Transverse colon (tissue), 4 donors: Measurements from ENCODE around the gene PACRG. TPM values are rescaled to one million over a fixed set of nuclear protein-coding genes. Genes with fewer than 3 reads are reported as not detected.

Experiments
- DNase-seq: peaks from one replicate; pipeline ENCODE4 v3.0.0-alpha.2; 2019
- H3K27ac ChIP-seq, 4 donors: fragments of 200-600 bp; sonication (generic); 2 replicates each; pipeline ENCODE4 v1.5.1; 2016 to 2018; ENCODE audit warnings: inconsistent platforms in 4 of 4
- H3K27me3 ChIP-seq: fragments of 200-600 bp; sonication (generic); 2 replicates; pipeline ENCODE4 v1.5.1; 2017; ENCODE audit warnings: inconsistent platforms
- H3K36me3 ChIP-seq, 4 donors: fragments of 200-600 bp; sonication (generic); 2 replicates each; pipeline ENCODE4 v1.5.1; 2017 to 2019; ENCODE audit warnings: inconsistent platforms in 4 of 4
- H3K4me1 ChIP-seq, 4 donors: fragments of 200-600 bp; sonication (generic); 2 replicates each; pipeline ENCODE4 v1.5.1; 2017 to 2020; ENCODE audit warnings: inconsistent platforms in 4 of 4
- H3K4me3 ChIP-seq, 4 donors: fragments of 200-600 bp; sonication (generic); 1 replicate in 1 of 4; 2 replicates in 3 of 4; pipeline versions ENCODE4 v1.5.1 to v1.6.1; 2017 to 2019; ENCODE audit warnings: inconsistent platforms in 4 of 4
- H3K9me3 ChIP-seq, 2 donors: fragments of 200-600 bp; sonication (generic); 2 replicates each; pipeline ENCODE4 v1.5.1; 2017 to 2019; ENCODE audit warnings: inconsistent platforms in 2 of 2
- EP300 ChIP-seq: sonication (generic); formaldehyde crosslinking; IDR thresholded peaks from one replicate; pipeline ENCODE4 v1.6.1; 2017; ENCODE audit warnings: antibody characterized with exemption, low read depth
- POLR2A ChIP-seq: fragments of 450-650 bp; IDR thresholded peaks from one replicate; pipeline ENCODE4 v1.6.1; 2016; ENCODE audit warnings: antibody characterized with exemption, mild to moderate bottlenecking, moderate library complexity
- POLR2AphosphoS5 ChIP-seq, 3 donors: sonication (generic); formaldehyde crosslinking; IDR thresholded peaks; one replicate each; pipeline ENCODE4 v1.6.1; 2016; ENCODE audit warnings: antibody characterized with exemption in 3 of 3
- WGBS, 2 donors: methylation state at CpG; one replicate each; pipeline ENCODE4 v1.1.5; 2018; ENCODE audit warnings: low coverage in 1 of 2; 5-methylcytosine and 5-hydroxymethylcytosine counted together
- in situ Hi-C, 4 donors: fragments of 200-750 bp; cut with MboI; loops; one replicate each; pipeline versions ENCODE4 v1.15.0 to v1.15.1; 2017; ENCODE audit warnings: low sequenced_read_pairs in 3 of 4, low pct_ligation_motif_present in 1 of 4, low pct_unique_long_range_greater_than_20kb in 1 of 4
- intact Hi-C: fragments of 100-400 bp; cut with DNase I; formaldehyde crosslinking; loops from one replicate; pipeline ENCODE4 v1.15.1; 2023; ENCODE audit warnings: low total_unique reads
- total RNA-seq, 4 donors: library from RNA; depleted of rRNA; stranded (reverse); fragments of >200 nt; gene quantifications; one replicate each; pipeline ENCODE4 v1.1.0, GENCODE V29; 2016
- TF ChIP-seq, protein P1 (sequence below), 5 experiments: fragments of 200-600 bp in 3 of 5; fragments of 450-650 bp in 2 of 5; sonication (generic) in 3 of 5; IDR thresholded peaks; 1 replicate in 2 of 5; 2 replicates in 3 of 5; pipeline ENCODE4 v1.5.1; 2016 to 2017; ENCODE audit warnings: antibody characterized with exemption in 5 of 5, inconsistent platforms in 3 of 5, mild to moderate bottlenecking in 2 of 5, moderate library complexity in 1 of 5

Gene PACRG
- total RNA-seq, 4 donors from 2014 or later: 1.2 to 13.8 (median 1.4) TPM; not detected in 1

DNA sequence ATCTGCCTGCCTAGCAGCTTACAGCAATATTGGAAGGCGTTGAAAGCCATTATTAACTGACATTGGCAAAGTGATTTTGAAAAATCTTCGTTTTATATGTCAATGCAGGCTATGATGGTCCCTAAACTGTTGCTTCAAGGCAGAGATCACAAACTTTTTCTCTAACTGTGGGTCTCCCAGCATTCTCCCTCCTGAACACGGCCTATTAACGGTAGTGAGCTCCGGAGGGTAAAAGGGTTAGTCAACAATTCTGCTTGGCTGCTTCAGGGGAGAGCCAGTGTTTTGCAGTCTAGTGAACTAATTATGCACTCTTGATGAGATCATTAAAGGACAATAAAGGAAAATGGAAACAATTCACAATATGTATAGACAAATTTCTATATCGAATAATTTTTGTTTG lies 424.9 kb downstream of the PACRG start:
- DNase-seq: no peak
- no peaks in the 10 kb centered on the region for H3K4me1 ChIP-seq
- in situ Hi-C loops: no loop called here
- H3K27me3 ChIP-seq: no peaks in the 10 kb centered on the region
- TF ChIP-seq POLR2AphosphoS5 (IDR thresholded peaks at IDR 0.05): no peak
- TF ChIP-seq EP300: no peak
- TF ChIP-seq, protein P1, sequence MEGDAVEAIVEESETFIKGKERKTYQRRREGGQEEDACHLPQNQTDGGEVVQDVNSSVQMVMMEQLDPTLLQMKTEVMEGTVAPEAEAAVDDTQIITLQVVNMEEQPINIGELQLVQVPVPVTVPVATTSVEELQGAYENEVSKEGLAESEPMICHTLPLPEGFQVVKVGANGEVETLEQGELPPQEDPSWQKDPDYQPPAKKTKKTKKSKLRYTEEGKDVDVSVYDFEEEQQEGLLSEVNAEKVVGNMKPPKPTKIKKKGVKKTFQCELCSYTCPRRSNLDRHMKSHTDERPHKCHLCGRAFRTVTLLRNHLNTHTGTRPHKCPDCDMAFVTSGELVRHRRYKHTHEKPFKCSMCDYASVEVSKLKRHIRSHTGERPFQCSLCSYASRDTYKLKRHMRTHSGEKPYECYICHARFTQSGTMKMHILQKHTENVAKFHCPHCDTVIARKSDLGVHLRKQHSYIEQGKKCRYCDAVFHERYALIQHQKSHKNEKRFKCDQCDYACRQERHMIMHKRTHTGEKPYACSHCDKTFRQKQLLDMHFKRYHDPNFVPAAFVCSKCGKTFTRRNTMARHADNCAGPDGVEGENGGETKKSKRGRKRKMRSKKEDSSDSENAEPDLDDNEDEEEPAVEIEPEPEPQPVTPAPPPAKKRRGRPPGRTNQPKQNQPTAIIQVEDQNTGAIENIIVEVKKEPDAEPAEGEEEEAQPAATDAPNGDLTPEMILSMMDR (IDR thresholded peaks at IDR 0.05): no peak
- no peak for TF ChIP-seq POLR2A
- 82 to 93% methylated on average over 5 to 6 of the region's 6 CpGs for WGBS, 2 donors
- H3K27ac ChIP-seq: no peak overlapping the region
- H3K36me3 ChIP-seq: no peaks in the 10 kb centered on the region
- H3K9me3 ChIP-seq: no peaks in the 10 kb centered on the region
- H3K4me3 ChIP-seq: no peak overlapping the region
- intact Hi-C loops: no loop called here

GRCh38 chr6:163159110-163159509 lies 431.3 kb downstream of the PACRG start:
- in situ Hi-C loops (no loop called here), intact Hi-C loops (no loop called here)
- no peaks in the 10 kb centered on the region for H3K4me1 ChIP-seq
- H3K9me3 ChIP-seq: no peaks in the 10 kb centered on the region
- H3K36me3 ChIP-seq: no peaks in the 10 kb centered on the region
- 60 to 94% methylated on average over 1 of the region's 1 CpG for WGBS, 2 donors
- TF ChIP-seq POLR2A: no peak
- no peak for TF ChIP-seq POLR2AphosphoS5 (IDR thresholded peaks at IDR 0.05)
- TF ChIP-seq EP300: no peak
- TF ChIP-seq, protein P1 (IDR thresholded peaks at IDR 0.05): no peak
- no peak overlapping the region for H3K27ac ChIP-seq
- no peak overlapping the region for H3K4me3 ChIP-seq
- DNase-seq: no peak
- H3K27me3 ChIP-seq: no peaks in the 10 kb centered on the region

DNA sequence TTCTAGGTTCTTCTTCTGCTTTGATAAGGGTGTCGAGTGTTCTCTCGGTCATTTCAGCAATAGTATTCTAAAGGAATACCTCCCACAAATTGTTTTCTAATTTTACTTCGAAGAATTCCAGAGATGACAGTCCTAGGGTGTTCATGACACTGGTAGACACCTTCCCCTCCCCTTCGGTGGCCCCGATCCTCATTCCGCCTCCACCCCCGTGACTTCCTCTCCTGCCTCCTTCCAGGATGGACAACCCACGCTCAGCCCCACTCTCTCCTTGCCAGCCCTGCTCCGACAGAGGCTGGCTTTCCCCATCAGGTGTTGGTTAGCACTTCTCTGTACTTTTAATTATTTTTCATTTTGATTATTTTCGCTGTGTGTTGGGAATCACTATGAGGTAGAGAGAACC lies 431.9 kb downstream of the PACRG start:
- in situ Hi-C loops (no loop called here), intact Hi-C loops (no loop called here)
- 81% methylated on average over 9 to 10 of the region's 10 CpGs for WGBS, 2 donors
- no peaks in the 10 kb centered on the region for H3K4me1 ChIP-seq
- DNase-seq: no peak
- H3K36me3 ChIP-seq: no peaks in the 10 kb centered on the region
- H3K9me3 ChIP-seq: no peaks in the 10 kb centered on the region
- H3K4me3 ChIP-seq: no peak overlapping the region
- no peaks in the 10 kb centered on the region for H3K27me3 ChIP-seq
- TF ChIP-seq, protein P1 (IDR thresholded peaks at IDR 0.05): no peak
- TF ChIP-seq POLR2A (no peak), POLR2AphosphoS5 (IDR thresholded peaks at IDR 0.05) (no peak), EP300 (no peak)
- no peak overlapping the region for H3K27ac ChIP-seq

- Histone ChIP-seq H3K27me3 (no peaks in the 10 kb centered on the region), H3K4me1 (no peaks in the 10 kb centered on the region), H3K4me3 (no peak overlapping the region), H3K9me3 (no peaks in the 10 kb centered on the region), H3K27ac (no peak overlapping the region), H3K36me3 (no peaks in the 10 kb centered on the region)
- TF ChIP-seq EP300: no peak
- no peak for TF ChIP-seq POLR2A
- TF ChIP-seq POLR2AphosphoS5 (IDR thresholded peaks at IDR 0.05): no peak
- TF ChIP-seq, protein P1 (IDR thresholded peaks at IDR 0.05): no peak
- no peak for DNase-seq
- 70 to 81% methylated on average over 6 to 11 of the region's 11 CpGs for WGBS, 2 donors
- in situ Hi-C loops (no loop called here), intact Hi-C loops (no loop called here)
Observed at GRCh38 chr6:163162007-163162873, 434.5 kb downstream of the PACRG start.
